Right lobe of liver (tissue), 4 donors: ENCODE data around the gene CHST11.

ENCODE experiments used
- CTCF ChIP-seq, 4 donors: fragments of 200-600 bp in 3 of 4; fragments of 450-650 bp in 1 of 4; IDR thresholded peaks; one replicate each; pipeline versions ENCODE4 v1.5.1 to v1.8.0; 2016 to 2022; ENCODE audit warnings: antibody characterized with exemption in 4 of 4, mild to moderate bottlenecking in 2 of 4
- POLR2A ChIP-seq: fragments of 450-650 bp; IDR thresholded peaks from one replicate; pipeline ENCODE4 v1.6.1; 2017; ENCODE audit warnings: antibody characterized with exemption, mild to moderate bottlenecking
- donor health status: DM: no; HTN: no; CAD: no.
- donor health status: DM: no; HTN: no; CAD: no.
- donor health status: DM: no; HTN: yes; CAD: no.

GRCh38 chr12:104718304-104718929 lies 261.7 kb downstream of the CHST11 start:
- no peak for TF ChIP-seq CTCF (IDR thresholded peaks at IDR 0.05)
- TF ChIP-seq POLR2A = no peak
